Activated CD8-positive, alpha-beta memory T cell treated with anti-CD3 and anti-CD28 coated beads for 4 hours (primary cell): ENCODE measurements around the gene EHD2.
"Not testable (repeated sequence)": the region's sequence is repeated elsewhere in the genome, so short reads cannot be mapped to it uniquely, and the experiment has no call there.

ENCODE experiments used
- DNase-seq, 2 donors: peaks; one replicate each; pipeline ENCODE4 v3.0.0-alpha.2; 2020; ENCODE audit warnings: low read depth in 2 of 2

Gene EHD2

DNA sequence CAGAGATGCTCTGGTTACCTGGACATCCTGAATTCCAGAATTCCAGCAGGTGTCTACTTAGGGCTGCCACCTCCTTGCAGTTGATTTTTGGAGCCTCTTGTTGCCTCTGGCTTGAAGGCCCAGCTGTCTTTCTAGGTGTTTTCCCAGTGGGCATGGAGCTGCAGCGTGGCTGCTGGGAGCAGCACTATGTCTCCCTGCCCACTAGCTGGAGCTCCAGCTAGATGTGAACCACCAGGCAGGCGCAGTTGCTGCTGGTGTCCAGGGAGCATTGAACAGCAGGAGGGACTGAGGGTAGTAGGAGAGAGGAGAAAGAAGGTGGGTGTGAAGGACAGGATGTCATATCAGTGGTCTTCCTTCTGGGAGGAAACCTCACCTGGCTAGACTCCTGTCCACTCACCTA, 55.4 kb downstream of the EHD2 start:
- DNase-seq, result no peak

DNA sequence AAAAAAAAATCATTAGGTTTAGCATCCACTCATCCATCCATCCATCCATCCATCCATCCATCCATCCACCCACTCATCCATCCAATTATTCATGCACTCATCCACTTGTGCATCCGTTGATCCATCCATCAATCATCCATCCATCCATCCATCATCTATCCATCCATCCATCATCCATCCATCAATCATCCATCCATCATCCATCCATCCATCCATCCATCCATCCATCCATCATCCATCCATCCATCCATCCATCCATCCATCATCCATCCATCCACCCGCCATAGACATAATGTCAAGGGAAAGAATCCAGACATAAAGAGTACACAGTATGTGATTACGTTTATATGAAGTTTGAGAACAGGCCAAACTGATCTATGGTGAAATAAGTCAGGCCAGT, 56.3 kb downstream of the EHD2 start:
- no peak for DNase-seq

DNA sequence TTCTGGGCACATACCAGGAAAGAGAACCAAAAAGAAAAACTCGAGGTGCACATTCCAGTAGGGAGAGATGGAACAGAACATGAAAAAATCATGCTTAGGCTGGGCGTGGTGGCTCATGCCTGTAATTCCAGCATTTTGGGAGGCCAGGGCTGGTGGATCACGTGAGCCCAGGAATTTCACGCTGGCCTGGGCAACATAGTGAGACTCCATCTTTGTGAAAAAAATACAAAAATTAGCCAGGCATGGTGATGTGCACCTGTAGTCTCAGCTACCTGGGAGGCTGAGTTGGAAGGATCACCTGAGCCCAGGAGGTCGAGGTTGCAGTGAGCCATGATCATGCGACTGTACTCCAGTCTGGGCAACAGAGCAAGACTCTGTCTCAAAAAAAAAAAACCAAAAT, 58.1 kb downstream of the EHD2 start:
- not testable (repeated sequence) for DNase-seq

GRCh38 chr19:47776568-47776967, 63.3 kb downstream of the EHD2 start:
- DNase-seq, result no peak

DNA sequence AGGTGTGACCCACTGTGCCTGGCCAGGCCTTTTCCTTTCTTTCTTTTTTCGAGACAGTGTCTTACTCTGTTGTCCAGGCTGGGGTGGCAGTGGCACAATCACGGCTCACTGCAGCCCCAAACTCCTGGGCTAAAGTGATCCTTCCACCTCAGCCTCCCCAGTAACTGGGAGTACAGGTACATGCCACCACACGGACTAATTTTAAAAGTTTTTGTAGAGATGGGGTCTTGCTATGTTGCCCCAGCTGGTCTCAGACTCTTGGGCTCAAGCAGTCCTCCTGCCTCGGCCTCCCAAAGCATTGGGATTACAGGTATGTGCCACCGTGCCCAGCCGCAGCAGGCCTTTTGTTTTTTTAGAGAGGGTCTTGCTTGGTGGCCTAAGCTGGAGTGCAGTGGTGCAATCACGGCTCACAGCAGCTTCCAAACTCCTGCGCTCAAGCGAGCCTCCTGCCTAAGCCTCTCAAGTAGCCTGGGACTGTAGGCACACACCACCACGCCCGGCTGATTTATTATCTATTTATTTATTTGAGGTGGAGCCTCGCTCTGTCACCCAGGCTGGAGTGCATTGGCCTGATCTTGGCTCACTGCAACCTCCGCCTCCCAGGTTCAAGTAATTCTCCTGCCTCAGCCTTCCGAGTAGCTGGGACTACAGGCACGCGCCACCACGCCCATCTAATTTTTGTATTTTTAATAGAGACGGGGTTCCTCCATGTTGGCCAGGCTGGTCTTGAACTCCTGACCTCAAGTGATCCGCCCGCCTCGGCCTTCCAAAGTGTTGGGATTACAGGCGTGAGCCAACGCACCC, 64.2 kb downstream of the EHD2 start:
- not testable (repeated sequence) for DNase-seq

DNA sequence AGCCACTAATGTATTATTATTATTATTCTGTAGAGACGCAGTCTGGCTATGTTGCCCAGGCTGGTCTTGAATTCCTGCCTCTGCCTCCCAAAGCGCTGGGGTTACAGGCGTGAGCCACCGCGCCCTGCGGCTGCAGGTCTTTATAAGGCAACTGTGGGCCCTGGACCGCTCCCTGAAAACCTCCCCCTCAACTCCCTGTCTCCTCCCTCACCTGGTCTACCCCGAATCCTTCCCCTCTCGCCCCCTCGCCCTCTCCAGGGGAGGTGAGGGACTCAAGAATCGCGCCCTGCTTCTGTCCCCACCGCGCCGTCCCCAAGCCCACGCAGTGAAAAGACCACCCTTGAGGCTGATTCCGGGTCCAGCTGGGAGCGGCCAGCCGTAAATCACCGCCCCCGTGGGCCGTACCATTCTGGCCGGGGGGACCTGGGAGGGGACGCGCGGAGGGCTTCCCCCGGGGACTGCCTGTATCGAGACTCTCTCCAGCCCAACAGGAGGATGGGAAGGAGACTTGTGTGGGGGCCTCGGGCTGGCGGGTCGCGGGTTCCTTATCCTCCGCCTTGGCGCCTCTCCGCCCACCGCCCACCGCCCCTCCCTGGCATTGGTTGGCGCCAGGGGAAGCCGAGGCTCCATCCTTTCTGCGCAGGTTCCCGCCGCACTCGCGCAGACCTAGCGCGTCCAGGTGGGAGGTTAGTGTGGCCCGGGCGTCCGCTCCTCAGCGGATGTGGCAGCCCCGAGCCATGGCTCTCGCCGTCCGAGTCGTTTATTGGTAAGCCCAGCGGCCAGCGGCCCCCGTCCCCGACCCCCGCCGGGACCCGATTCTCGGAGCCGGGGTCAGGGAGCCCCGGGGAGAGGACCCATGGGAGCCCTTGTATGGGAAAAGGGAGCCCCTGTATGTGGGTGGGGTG, 65.1 kb downstream of the EHD2 start, which contains the start of gene SELENOW:
TSS of gene SELENOW (plus strand) at position 655 of the 905 bp plus-strand sequence. CDS start at position 738, 83 bp downstream.
- DNase-seq, result peak; percentile 42 to 53

DNA sequence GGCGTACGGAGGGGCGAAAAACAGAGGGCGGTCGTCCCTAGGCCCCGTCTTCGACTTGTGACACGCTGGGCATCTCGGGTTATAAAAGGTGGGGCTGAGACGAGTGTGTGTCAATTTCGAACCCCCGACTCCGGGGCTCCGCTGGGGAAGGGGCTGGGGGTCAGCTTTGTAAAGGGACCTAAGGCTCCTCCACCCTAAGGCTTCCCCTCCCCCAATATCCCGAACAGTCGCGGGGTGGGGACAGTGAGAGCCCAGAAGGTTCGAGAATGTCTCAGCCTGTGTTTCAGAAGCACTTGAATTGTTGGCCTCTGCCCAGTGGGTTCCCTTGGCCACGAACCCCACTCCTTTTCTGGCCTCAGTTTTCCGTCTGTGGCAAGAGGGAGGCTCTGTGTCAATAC, 65.7 kb downstream of the EHD2 start:
- no peak for DNase-seq

DNA sequence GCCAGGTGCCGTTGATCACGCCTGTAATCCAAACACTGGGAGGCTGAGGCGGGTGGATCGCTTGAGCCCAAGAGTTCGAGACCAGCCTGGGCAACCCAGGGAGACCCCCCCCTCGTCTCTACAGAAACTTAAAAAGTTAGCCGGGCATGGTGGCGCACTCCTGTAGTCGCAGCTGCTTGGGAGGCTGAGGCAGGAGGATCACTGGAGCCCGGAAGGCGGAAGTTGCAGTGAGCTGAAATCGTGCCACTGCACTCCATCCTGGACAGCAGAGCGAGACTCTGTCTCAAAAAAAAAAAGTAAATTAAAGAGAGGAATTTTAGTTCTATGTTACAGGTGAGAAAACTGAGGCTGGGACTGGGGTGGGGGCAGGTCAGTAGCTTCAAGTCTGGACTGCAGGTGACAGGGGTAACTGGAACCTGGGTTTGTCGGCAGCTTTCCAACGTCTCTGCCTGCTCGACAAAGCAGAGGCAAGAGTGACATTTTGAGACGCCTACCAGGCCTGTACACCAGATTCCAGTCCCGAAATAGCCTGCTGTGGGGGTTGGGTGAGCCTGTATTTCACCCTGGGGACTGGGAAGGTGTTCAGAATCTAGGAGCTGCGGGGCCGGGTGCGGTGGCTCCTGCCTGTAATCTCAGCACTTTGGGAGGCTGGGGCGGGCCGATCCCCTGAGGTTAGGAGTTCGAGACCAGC, 66.4 kb downstream of the EHD2 start:
- no peak for DNase-seq

DNA sequence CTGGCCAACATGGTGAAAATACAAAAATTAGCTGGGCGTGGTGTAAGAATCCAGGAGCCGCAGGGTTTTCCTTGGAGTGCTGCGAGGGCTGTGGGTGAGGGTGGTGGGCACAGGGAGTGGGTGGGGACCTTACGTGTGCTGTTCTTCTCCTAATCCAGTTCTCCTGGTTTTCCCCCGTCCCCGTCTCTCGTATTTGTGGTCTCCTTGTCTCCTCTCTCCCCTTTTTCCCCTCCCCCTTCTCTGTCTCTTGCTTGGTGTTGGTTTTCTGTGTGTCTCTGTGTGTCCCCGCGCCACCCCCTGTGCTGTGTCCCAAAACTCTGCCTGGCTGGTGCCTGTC, 67.0 kb downstream of the EHD2 start:
- DNase-seq, result no peak

GRCh38 chr19:47781590-47782262, 68.5 kb downstream of the EHD2 start:
- DNase-seq, result no peak

DNA sequence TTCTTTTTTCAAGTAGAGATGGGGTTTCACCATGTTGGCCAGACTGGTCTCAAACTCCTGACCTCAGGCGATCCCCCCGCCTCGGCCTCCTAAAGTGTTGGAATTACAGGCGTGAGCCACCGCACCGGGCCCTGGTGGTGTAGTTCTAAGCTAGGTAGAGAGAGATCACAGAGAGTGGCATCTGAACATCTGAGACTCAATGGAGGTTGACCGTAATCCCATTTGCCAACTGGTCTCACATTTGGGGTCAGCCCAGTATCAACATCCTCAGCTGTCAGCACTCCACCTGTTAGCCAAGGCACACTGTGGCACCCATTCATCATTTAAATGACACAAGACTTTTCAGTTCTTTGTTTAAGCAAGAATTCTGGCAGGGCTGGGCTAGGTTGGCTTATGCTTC, 73.3 kb downstream of the EHD2 start:
- no peak for DNase-seq

DNA sequence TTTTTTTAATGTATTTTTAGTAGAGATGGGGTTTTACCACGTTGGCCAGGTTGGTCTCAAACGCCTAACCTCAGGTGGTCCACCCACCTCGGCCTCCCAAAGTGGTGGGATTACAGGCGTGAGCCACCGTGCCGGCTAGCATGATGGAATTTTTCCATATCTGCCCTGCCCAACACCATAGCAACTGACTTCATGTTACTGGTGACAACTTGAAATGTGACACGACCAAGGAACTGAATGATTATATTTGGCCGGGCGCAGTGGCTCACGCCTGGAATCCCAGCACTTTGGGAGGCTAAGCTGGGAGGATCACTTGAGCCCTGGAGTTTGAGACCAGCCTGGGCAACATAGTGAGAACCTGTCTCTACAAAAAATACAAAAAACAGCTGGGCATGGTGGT, 74.1 kb downstream of the EHD2 start:
- not testable (repeated sequence) for DNase-seq

DNA sequence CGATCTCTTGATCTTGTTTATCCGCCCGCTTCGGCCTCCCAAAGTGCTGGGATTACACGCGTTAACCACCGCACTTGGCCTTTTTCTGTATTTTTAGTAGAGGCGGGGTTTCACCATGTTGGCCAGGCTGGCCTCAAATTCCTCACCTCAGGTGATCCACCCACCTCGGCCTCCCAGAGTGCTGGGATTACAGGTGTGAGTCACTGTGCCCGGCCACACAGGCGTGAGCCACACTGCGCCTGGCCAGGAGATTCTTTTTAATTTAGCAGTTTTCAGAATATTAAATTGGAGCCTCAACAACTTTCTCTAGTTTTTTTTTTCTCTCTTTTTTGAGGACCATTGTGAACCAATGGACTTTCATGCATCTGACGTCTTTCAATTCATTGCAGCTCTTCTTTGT, 76.6 kb downstream of the EHD2 start:
- DNase-seq, result not testable (repeated sequence)

GRCh38 chr19:47790398-47790814, 77.2 kb downstream of the EHD2 start:
- DNase-seq, result peak; percentile 64 to 68

DNA sequence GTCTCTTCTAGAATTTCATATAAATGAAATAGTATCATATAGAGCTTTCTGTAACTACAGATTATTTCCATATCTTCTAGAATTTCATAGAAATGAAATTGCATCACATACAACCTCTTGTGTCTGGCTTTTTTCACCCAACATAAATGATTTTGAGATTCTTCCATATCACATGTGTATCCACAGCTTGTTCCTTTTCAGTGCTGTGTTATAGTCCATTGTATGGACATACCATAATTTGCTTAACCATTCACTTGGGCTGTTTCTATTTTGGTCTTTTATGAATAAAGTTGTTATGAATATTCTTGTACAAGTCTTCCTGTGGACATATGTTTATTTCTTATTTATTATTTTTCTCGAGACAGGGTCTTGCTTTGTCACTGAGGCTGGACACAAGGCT, 79.4 kb downstream of the EHD2 start:
- no peak for DNase-seq
